ENCODE data around the gene SLC35F3.

SLC35F3 gene

GRCh38 chr1:234260578-234260977, 356.1 kb downstream of the SLC35F3 start:
- DNase-seq (ENCODE audit: low read depth) = no peak

GRCh38 chr1:234261545-234261944, 357.1 kb downstream of the SLC35F3 start:
- no peak for DNase-seq (ENCODE audit: low read depth)

- no peak for DNase-seq (ENCODE audit: low read depth)
These were observed 357.7 kb downstream of the SLC35F3 start for GRCh38 chr1:234262007-234262753.

- DNase-seq (ENCODE audit: low read depth) = no peak
These were observed 358.3 kb downstream of the SLC35F3 start for GRCh38 chr1:234262754-234263105.

GRCh38 chr1:234264832-234265231, 360.4 kb downstream of the SLC35F3 start:
- no peak for DNase-seq (ENCODE audit: low read depth)

- DNase-seq (ENCODE audit: low read depth) = no peak
These were observed 360.8 kb downstream of the SLC35F3 start for GRCh38 chr1:234265321-234265720.

GRCh38 chr1:234265861-234266260, 361.4 kb downstream of the SLC35F3 start:
- DNase-seq (ENCODE audit: low read depth) = no peak

GRCh38 chr1:234270093-234270492, 365.6 kb downstream of the SLC35F3 start:
- no peak for DNase-seq (ENCODE audit: low read depth)

GRCh38 chr1:234270581-234271242, 366.2 kb downstream of the SLC35F3 start:
- no peak for DNase-seq (ENCODE audit: low read depth)

GRCh38 chr1:234271243-234271606, 366.7 kb downstream of the SLC35F3 start:
- DNase-seq (ENCODE audit: low read depth) = no peak

- no peak for DNase-seq (ENCODE audit: low read depth)
These were observed 368.3 kb downstream of the SLC35F3 start for GRCh38 chr1:234272656-234273312.

GRCh38 chr1:234273981-234274380, 369.5 kb downstream of the SLC35F3 start:
- no peak for DNase-seq (ENCODE audit: low read depth)

- DNase-seq (ENCODE audit: low read depth) = no peak
These were observed 371.8 kb downstream of the SLC35F3 start for GRCh38 chr1:234276151-234276788.

GRCh38 chr1:234277161-234277868, 372.8 kb downstream of the SLC35F3 start:
- no peak for DNase-seq (ENCODE audit: low read depth)

GRCh38 chr1:234279021-234279420, 374.5 kb downstream of the SLC35F3 start:
- no peak for DNase-seq (ENCODE audit: low read depth)

GRCh38 chr1:234280500-234280899, 376.0 kb downstream of the SLC35F3 start:
- no peak for DNase-seq (ENCODE audit: low read depth)

- no peak for DNase-seq (ENCODE audit: low read depth)
These were observed 377.5 kb downstream of the SLC35F3 start for GRCh38 chr1:234281826-234282489.

GRCh38 chr1:234286206-234286605, 381.7 kb downstream of the SLC35F3 start:
- DNase-seq (ENCODE audit: low read depth) = no peak

- DNase-seq (ENCODE audit: low read depth) = no peak
These were observed 384.5 kb downstream of the SLC35F3 start for GRCh38 chr1:234288946-234289345.

- DNase-seq (ENCODE audit: low read depth) = no peak
These were observed 385.2 kb downstream of the SLC35F3 start for GRCh38 chr1:234289538-234290305.

- DNase-seq (ENCODE audit: low read depth) = no peak
These were observed 387.5 kb downstream of the SLC35F3 start for GRCh38 chr1:234292011-234292410.
